ENCODE results near the gene CBX8.

CBX8 gene

DNA sequence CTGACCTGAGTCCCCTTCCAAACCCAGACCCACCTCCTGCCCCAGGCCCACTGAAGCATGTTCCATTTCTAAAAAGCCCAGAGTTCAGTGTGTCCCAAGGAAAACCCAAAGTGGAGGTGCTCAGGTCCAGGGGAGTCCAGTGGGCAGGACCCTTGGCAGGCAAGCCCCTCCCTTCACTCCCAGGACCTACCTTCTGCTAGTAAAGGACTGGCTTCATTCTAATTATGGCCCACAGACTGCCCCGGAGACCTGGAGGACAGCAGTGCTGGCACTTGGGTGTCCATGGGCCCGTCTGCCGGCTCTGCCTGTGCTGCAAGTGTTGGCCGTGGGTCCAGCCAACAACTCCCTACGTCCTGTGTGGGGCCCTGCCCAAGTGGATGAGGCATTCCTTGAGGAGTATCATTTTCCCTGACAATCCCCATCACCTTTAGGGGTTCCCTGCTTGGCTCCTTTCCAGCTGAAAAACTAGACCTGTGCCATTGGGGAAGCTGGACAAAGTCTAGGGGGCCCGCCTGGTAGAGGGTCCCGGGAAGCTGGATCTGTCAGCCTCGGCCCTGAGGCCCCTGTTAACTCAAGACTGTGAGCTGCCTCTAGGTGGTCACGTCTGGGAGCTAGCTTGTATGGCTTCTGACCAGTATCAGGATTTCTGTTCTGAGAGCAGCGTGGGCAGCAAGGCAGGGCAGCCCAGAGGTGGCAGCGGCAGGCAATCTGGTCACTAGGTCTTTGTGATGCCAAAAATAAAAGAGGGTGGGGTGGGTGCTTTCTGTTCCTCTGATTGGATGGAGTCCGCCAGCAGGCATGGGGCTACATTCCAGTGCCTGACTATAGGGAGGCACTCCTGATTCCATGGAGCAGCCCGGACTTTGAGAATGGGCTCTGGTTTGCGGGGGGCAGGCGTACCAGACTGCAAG is 10.7 kb downstream of the CBX8 start:
- TF ChIP-seq, protein P1, sequence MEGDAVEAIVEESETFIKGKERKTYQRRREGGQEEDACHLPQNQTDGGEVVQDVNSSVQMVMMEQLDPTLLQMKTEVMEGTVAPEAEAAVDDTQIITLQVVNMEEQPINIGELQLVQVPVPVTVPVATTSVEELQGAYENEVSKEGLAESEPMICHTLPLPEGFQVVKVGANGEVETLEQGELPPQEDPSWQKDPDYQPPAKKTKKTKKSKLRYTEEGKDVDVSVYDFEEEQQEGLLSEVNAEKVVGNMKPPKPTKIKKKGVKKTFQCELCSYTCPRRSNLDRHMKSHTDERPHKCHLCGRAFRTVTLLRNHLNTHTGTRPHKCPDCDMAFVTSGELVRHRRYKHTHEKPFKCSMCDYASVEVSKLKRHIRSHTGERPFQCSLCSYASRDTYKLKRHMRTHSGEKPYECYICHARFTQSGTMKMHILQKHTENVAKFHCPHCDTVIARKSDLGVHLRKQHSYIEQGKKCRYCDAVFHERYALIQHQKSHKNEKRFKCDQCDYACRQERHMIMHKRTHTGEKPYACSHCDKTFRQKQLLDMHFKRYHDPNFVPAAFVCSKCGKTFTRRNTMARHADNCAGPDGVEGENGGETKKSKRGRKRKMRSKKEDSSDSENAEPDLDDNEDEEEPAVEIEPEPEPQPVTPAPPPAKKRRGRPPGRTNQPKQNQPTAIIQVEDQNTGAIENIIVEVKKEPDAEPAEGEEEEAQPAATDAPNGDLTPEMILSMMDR (IDR thresholded peaks at IDR 0.05; ENCODE audit: low read depth, low read length) = no peak
- DNase-seq (ENCODE audit: extremely low read depth, low read depth) = no peak

DNA sequence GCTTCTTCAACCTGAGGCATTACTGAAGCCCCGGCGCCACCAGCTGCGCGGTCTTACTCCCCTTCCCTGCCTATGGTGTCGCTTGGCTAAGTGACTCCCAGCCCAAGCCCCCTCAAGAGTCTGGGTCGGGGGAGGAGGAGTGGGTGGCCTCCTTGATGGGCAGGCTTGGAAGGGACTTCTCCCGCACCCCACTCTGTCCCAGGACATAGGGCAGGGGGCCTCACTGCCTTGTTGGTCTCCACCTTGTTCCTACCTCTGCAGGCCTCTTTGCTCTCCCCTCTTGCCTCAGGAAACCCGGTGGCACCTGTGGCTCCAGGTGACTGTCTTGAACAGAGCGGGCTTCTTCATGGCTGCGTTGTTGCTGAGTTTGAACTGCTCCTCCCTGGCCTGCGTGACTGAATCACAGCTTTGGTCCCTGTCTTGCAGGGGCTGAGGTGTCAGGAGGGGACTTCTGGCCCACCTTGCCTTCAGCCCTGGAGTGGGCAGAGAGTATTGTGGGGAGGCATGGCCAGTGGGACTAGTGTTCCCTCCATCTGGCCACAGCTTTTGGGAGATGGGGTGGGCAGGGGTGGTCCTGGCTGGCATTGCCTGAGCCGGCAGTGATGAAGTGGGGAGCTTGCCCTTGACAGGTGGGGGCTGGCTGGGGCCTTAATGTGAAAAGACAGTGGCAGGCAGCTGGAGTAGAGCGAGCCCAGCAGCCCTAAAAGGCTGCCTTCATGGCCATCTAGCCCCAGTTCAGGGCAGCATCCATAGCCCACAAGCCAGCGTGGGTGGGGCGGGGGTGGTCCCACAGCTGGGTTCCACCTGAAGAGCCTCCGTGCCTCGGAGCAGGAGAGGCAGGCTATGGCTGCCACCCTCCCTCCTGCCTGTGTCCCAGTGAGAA is 11.6 kb downstream of the CBX8 start:
- TF ChIP-seq, protein P1 (IDR thresholded peaks at IDR 0.05; ENCODE audit: low read depth, low read length) = no peak
- DNase-seq (ENCODE audit: extremely low read depth, low read depth) = no peak

DNA sequence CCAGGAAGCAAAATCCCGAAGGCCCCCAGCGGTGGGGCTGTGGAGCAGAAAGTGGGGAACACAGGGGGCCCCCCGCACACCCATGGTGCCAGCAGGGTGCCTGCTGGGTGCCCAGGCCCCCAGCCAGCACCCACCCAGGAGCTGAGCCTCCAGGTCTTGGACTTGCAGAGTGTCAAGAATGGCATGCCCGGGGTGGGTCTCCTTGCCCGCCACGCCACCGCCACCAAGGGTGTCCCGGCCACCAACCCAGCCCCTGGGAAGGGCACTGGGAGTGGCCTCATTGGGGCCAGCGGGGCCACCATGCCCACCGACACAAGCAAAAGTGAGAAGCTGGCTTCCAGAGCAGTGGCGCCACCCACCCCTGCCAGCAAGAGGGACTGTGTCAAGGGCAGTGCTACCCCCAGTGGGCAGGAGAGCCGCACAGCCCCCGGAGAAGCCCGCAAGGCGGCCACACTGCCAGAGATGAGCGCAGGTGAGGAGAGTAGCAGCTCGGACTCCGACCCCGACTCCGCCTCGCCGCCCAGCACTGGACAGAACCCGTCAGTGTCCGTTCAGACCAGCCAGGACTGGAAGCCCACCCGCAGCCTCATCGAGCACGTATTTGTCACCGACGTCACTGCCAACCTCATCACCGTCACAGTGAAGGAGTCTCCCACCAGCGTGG is 12.4 kb downstream of the CBX8 start:
- TF ChIP-seq, protein P1 (IDR thresholded peaks at IDR 0.05; ENCODE audit: low read depth, low read length) = no peak
- DNase-seq (ENCODE audit: extremely low read depth, low read depth) = no peak

DNA sequence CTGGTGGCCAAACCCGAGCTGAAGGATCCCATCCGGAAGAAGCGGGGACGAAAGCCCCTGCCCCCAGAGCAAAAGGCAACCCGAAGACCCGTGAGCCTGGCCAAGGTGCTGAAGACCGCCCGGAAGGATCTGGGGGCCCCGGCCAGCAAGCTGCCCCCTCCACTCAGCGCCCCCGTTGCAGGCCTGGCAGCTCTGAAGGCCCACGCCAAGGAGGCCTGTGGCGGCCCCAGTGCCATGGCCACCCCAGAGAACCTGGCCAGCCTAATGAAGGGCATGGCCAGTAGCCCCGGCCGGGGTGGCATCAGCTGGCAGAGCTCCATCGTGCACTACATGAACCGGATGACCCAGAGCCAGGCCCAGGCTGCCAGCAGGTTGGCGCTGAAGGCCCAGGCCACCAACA is 13.0 kb downstream of the CBX8 start:
- TF ChIP-seq, protein P1 (IDR thresholded peaks at IDR 0.05; ENCODE audit: low read depth, low read length) = no peak
- DNase-seq (ENCODE audit: extremely low read depth, low read depth) = no peak

DNA sequence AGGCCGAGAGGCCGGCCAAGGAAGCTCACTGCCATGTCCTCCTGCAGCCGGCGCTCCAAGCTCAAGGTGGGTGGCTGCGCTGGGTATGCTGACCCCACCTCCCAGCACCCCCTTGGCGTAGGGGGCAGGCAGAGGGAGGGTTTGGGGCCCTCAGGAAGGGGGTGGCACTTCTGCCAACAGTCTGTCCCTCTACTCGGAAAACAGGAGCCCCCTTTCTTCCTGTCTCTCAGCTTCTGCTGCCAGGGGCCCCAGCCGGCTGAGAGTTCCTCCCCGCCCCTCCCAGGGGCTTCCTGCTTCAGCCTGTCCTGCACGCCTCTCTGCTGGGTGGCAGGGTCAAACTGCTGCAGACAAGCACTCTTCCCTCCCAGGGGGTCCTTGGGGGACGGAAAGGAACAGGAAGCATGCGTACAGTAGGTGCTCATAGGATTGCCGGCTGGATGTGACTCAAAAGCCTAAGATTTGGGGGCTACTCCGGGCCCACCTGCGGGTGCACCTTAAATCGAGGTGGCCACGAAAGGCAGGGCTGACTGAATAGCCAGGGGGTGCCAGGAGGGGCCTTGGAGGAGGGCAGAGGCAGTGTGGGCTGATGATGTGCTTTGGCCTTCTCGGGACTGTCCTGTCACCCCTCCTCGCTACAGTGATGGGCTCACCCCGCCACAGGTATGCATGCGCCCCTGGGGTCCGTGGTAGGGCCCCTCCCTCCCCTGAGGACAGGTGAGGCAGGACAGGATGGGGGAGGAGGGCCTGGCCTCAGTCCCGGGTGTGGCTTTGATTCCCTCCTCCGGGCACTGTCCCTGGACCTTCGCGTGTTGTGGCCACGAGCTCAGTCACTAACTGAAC is 14.9 kb downstream of the CBX8 start:
- TF ChIP-seq, protein P1 (IDR thresholded peaks at IDR 0.05; ENCODE audit: low read depth, low read length) = no peak
- no peak for DNase-seq (ENCODE audit: extremely low read depth, low read depth)

DNA sequence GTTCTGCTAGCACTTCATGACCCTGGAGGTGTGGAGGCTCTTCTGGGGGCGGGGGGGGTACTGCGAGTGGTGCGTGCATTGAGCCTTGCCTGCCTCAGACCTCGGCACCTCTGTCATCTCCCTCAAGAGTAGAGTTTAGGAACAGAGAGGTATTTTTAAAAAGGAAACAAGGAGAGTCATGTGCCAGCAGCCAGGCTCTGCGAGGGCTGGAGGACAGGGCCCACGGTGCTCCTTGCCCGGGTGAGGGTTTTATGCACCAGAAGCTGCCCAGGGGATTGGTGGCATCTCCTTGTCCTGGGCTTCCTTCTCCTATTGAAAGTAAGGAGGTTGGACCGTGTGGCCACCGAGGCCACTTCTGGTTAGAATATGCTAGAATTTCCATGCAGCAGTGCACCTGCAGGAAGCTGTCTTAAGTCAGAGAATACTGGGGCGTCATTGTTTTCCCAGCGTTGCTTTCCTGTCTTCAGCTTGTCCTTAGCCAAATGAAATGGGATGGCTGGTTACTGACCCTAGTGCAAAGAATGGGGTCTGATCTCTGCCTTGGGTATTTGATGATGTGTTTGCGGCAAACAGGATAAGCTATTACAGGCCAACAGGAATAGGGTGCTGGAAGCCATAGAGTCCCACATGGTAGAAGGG is 15.7 kb downstream of the CBX8 start:
- TF ChIP-seq, protein P1 (IDR thresholded peaks at IDR 0.05; ENCODE audit: low read depth, low read length) = no peak
- DNase-seq (ENCODE audit: extremely low read depth, low read depth) = no peak

Data from AG09319 (cell line).